Neural progenitor cell (in vitro differentiated cells): ENCODE results near the gene KCNIP1.

Source experiments
- CTCF ChIP-seq: fragments of 200-600 bp; sonication (generic); IDR thresholded peaks from 2 replicates; pipeline ENCODE4 v1.5.1; 2017; ENCODE audit warnings: antibody characterized with exemption, mild to moderate bottlenecking
- EZH2 ChIP-seq: fragments of 200-600 bp; sonication (generic); IDR thresholded peaks from 2 replicates; pipeline ENCODE4 v1.6.1; 2017; ENCODE audit warnings: antibody characterized with exemption, mild to moderate bottlenecking, moderate library complexity
- EZH2phosphoT487 ChIP-seq: fragments of 200-600 bp; sonication (generic); IDR thresholded peaks from 2 replicates; pipeline ENCODE4 v1.6.1; 2017; ENCODE audit warnings: antibody characterized with exemption

- TF ChIP-seq CTCF: peak; percentile 87
- no peak for TF ChIP-seq EZH2
- TF ChIP-seq EZH2phosphoT487: no peak
These were observed 119.9 kb downstream of the KCNIP1 start for GRCh38 chr5:170623576-170624181.
